ENCODE results near the gene CHRND. TPM values are rescaled to one million over a fixed set of nuclear protein-coding genes. Genes with fewer than 3 reads are reported as not detected.

CHRND gene
- total and polyA plus RNA-seq, 2 donors (not counting 1 experiment from before 2014, with no cell fraction given) = not detected

DNA sequence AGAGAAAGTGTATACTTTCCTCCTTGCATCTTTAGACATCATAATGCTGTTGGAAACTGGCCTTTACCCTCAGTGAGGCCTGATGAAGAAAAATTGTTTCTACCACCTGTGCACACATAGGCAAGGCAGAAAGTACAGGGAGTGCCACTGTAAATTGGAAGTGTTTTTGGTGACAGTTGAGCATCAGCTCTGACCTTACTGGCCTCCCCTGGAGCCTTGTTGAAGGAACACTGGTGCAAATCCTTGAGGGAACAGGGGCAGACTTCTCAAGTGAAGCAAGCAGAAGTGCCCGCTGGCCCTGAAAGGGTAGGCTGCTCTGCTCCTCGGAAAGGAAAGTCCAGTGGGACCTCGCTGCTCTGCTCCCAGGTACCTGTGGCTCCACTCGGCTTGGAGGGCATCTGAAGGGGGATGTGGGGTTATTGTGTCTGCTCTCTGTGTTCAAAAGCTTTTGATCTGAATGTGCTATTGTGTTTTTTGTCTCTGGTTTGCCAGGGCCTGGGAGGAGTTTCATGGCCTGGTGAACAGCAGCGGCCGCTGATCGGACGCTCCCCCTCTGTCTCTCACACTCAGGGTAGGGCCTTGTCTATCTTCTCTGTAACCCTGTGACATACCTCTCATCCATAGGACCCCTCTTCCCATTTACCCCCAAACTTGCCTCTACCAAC is 47.9 kb downstream of the CHRND start:
- Mint-ChIP-seq H3K9me3 (ENCODE audit: insufficient read depth) (no peaks in the 10 kb centered on the region), H3K27me3 (no peaks in the 10 kb centered on the region), H3K27ac (no peak overlapping the region), H3K4me1 (no peaks in the 10 kb centered on the region), H3K4me3 (no peak overlapping the region)
- Histone ChIP-seq H3K36me3 (replicated peaks in 1 of 2; ENCODE audit: control extremely low read depth in 1 of 2, control insufficient read depth in 1 of 2, extremely low read depth in 1 of 2, insufficient read depth in 2 of 2, low read length in 1 of 2) (peaks cover 6 to 62% of the 10 kb centered on the region in 2 experiments), H4K20me1 (ENCODE audit: control insufficient read depth, insufficient read depth, low read length, poor library complexity, severe bottlenecking) (no peaks in the 10 kb centered on the region), H3K79me2 (ENCODE audit: control insufficient read depth, insufficient read depth, low read length) (no peaks in the 10 kb centered on the region), H3K27ac (ENCODE audit: low read length in 2 of 2) (no peak overlapping the region), H3K4me2 (replicated peaks; ENCODE audit: low read depth, low read length, poor library complexity, severe bottlenecking) (no peak overlapping the region), H2AFZ (ENCODE audit: insufficient read depth, low read depth, low read length, poor library complexity, severe bottlenecking) (no peak overlapping the region), H3K27me3 (replicated peaks in 1 of 4; ENCODE audit: control extremely low read depth in 1 of 4, control insufficient read depth in 3 of 4, insufficient read depth in 4 of 4, low read length in 3 of 4) (no peaks in the 10 kb centered on the region), H3K9me3 (ENCODE audit: control extremely low read depth in 1 of 3, control insufficient read depth in 2 of 3, insufficient read depth in 1 of 3, low read length in 2 of 3) (no peaks in the 10 kb centered on the region), H3K9ac (ENCODE audit: low read length) (no peak overlapping the region), H3K4me3 (ENCODE audit: control extremely low read depth in 1 of 5, extremely low read depth in 1 of 5, insufficient read depth in 1 of 5, low read depth in 2 of 5, low read length in 4 of 5) (no peak overlapping the region), H3K4me1 (ENCODE audit: control insufficient read depth in 2 of 2, insufficient read depth in 2 of 2, low read length in 2 of 2) (no peaks in the 10 kb centered on the region)
- ATAC-seq (ENCODE audit: low read depth) (no peak), DNase-seq (no peak)
- TF ChIP-seq EZH2 (IDR thresholded peaks at IDR 0.05; ENCODE audit: borderline replicate concordance, insufficient read depth, low read depth, low read length, poor library complexity, severe bottlenecking) = no peak
- no peak for TF ChIP-seq CTCF (IDR thresholded peaks at IDR 0.05)
- ChIA-PET CTCF (interaction anchor here (0.5 to 1.0 kb wide), 2 partner anchors 10 to 1210 kb away, joined by 3 to 4 read pairs; no protein-coding TSS in a partner anchor), POLR2A (no interaction called here)
- 96% methylated on average over 8 of the region's 8 CpGs for WGBS (ENCODE audit: insufficient coverage)
- intact Hi-C loops (cut with micrococcal nuclease) = no loop called here

DNA sequence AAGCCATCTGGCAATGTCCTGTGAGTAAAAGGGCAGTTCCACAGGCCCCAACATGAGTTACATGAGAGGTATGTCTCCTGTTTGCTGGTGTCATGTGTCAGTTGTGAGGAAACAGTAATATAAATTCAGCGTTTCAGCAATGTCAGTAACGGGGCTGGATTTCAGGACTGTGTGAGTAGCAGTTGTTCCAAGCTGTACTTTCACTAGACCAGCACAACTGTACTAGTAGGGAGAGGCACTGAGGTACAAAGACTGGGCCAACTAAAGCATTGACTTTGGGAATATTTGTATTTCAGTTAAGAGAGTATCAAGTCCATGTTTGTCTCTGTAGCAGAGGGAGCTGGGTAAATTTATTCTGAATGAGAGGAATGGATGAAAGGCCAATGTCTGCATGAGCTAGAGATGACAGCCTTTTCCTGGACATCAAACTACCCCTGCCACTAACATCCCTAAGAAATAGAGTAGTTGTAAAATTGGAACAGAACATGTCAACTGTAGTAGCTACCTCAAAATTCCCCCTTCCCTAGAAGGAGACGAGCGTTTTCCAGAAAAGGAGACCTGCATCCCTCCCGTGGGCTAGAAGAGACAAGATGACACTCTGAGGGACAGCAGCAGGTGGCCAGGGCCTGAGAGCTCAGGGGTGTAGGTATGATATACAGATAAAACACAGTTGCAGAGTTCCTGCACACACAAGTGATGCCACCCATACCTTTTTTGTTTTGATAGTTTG is 48.9 kb downstream of the CHRND start:
- Histone ChIP-seq H3K9me3 (ENCODE audit: control extremely low read depth in 1 of 3, control insufficient read depth in 2 of 3, insufficient read depth in 1 of 3, low read length in 2 of 3) (no peaks in the 10 kb centered on the region), H2AFZ (ENCODE audit: insufficient read depth, low read depth, low read length, poor library complexity, severe bottlenecking) (no peak overlapping the region), H3K9ac (ENCODE audit: low read length) (no peak overlapping the region), H3K4me1 (ENCODE audit: control insufficient read depth in 2 of 2, insufficient read depth in 2 of 2, low read length in 2 of 2) (no peaks in the 10 kb centered on the region), H3K27me3 (replicated peaks in 1 of 4; ENCODE audit: control extremely low read depth in 1 of 4, control insufficient read depth in 3 of 4, insufficient read depth in 4 of 4, low read length in 3 of 4) (no peaks in the 10 kb centered on the region), H3K4me2 (replicated peaks; ENCODE audit: low read depth, low read length, poor library complexity, severe bottlenecking) (no peak overlapping the region), H3K36me3 (replicated peaks in 1 of 2; ENCODE audit: control extremely low read depth in 1 of 2, control insufficient read depth in 1 of 2, extremely low read depth in 1 of 2, insufficient read depth in 2 of 2, low read length in 1 of 2) (peaks cover 3 to 52% of the 10 kb centered on the region in 2 experiments), H3K4me3 (ENCODE audit: control extremely low read depth in 1 of 5, extremely low read depth in 1 of 5, insufficient read depth in 1 of 5, low read depth in 2 of 5, low read length in 4 of 5) (no peak overlapping the region), H3K79me2 (ENCODE audit: control insufficient read depth, insufficient read depth, low read length) (no peaks in the 10 kb centered on the region), H3K27ac (ENCODE audit: low read length in 2 of 2) (no peak overlapping the region), H4K20me1 (ENCODE audit: control insufficient read depth, insufficient read depth, low read length, poor library complexity, severe bottlenecking) (no peaks in the 10 kb centered on the region)
- Mint-ChIP-seq H3K4me3 (no peak overlapping the region), H3K9me3 (ENCODE audit: insufficient read depth) (no peaks in the 10 kb centered on the region), H3K27ac (no peak overlapping the region), H3K4me1 (no peaks in the 10 kb centered on the region), H3K27me3 (no peaks in the 10 kb centered on the region)
- no peak for ATAC-seq (ENCODE audit: low read depth)
- 94% methylated on average over 2 of the region's 5 CpGs for WGBS (ENCODE audit: insufficient coverage)
- TF ChIP-seq EZH2 (IDR thresholded peaks at IDR 0.05; ENCODE audit: borderline replicate concordance, insufficient read depth, low read depth, low read length, poor library complexity, severe bottlenecking) = no peak
- no peak for TF ChIP-seq CTCF (IDR thresholded peaks at IDR 0.05)
- intact Hi-C loops (cut with micrococcal nuclease) = no loop called here
- ChIA-PET CTCF (no interaction called here), POLR2A (no interaction called here)
- DNase-seq = no peak
